HG03097 (cell line): ENCODE measurements around the gene GRID1.
"Not testable (repeated sequence)": the region's sequence is repeated elsewhere in the genome, so short reads cannot be mapped to it uniquely, and the experiment has no call there.

Experiments used
- ATAC-seq: cut with Tn5 transposase; IDR thresholded peaks from one replicate; pipeline ENCODE4 v1.9.1; 2021; ENCODE audit not compliant: unreplicated experiment, low FRiP score

GRID1 gene

DNA sequence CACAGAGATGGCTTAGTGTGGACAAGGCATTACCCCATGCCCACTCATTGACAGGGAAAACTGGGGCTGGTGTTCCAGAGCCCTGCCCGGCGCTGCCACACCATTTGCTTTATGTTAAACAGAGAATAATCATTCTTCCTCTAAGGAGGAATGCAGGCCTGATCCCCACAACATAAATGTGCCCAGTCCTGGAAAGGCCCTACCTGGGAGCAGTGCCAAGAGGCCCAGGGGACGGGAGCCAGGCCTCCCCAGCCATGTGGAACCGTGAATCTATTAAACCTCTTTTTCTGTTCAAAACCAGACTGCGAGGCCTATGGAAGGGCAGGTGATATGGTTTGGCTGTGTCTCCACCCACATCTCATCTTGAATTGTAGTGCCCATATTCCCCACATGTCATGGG is 264.1 kb downstream of the GRID1 start:
- no peak for ATAC-seq

DNA sequence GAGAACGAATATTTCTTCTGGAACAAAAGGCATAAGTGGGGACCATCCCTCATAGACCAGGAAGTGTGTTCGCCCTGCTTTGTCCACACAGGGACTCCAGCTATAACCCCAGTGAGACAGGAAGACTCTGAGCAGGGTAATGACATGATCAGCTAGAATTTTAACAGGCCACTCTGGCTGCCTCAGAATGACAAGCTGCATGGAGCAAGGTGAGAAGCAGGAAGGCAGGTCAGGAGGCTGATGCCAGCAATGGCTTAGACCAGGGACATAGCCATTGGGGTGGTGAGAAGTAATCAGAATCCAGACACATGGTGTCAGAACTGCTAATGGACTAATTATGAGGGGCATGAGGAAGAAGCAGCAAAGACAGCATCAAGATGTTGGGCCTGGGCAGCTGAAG is 264.6 kb downstream of the GRID1 start:
- no peak for ATAC-seq

DNA sequence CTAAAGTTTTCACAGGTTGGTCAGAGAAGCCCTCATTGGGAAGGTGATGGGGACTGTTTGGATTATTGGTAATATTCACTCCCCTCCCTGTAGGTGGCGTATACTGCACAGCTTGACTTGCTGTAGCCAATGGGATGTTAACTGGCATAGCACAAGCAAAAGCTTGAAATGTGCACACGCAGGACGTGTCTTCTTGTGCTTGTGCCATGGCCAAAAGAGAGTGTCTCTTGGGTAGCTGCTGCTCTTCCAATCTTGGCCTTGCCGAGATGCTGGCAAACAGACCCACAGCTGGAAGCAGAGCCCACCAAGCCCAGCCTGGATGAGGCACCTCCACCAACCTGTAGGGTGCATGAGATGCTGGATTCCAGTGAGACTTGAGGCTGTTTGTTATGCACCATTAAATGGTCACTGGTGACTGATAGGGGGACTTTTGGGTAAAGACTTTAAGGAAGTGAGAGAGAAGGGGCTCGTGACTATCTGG is 266.0 kb downstream of the GRID1 start:
- ATAC-seq, result no peak

DNA sequence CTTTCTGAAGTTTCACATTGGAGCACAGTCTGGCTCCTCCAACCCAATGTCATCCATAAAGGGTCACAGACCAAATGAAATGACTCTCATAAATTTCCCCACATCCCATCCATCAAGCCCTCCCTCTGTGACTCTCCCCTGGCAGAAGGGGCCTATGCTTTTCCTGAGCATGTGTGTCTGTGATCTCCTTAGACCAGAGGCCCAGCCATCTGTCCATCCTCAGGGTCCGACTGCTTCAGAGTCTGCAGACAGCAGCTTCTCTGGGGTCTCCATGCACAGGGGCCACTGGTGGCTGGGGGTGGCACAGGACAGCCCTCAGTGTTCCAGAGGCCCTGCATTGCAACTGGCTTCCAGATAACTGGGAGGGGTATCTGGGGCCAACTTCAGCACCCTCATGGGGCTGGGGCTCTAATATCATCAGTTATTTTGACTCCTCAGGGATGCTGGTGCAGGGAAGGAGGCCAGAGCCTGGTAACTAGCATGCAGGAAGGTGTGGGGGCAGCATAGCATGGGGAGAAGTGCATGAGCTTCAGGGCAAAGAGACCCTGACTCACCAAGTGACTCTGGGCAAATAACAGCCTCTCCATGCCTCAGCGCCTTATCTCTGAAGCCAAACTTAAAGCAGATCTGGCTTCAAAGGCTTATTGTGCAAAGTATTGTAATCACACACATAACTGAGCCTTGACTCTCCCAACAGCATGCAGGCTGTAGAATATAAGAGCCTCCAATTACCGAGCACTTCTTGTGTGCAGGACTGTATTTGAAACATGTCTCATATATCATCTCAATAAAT is 266.9 kb downstream of the GRID1 start:
- no peak for ATAC-seq

DNA sequence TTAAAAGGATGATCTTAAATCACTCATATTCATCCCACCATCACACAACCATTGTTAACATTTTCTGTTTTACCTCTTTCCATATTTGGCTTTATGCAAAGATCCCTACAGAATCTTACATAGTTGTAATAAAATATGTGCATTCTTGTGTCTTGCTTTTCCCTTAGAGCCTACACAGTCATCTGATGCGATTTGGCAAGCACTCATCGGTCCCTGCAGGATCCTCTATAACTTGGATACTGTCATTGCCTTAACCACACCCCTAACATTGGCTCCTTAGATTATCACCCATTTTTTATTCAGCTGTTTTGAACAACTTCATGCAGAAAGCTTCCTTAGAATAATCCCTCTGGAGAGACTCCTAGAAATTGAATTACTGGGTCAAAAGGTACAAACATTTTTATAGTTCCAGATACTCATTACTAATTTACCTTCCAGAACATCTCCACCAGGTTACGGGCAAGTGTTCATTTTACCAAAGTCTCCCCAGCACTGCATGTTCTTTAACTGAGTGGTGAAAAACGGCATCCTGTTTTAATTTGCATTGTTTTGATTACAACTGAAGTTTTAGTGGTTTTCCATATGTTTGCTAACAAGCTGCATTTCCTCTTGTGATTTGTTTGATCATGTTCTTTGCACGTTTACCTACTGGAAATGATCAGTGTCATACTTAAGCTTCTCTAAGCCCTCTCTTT is 268.3 kb downstream of the GRID1 start:
- ATAC-seq, result no peak

DNA sequence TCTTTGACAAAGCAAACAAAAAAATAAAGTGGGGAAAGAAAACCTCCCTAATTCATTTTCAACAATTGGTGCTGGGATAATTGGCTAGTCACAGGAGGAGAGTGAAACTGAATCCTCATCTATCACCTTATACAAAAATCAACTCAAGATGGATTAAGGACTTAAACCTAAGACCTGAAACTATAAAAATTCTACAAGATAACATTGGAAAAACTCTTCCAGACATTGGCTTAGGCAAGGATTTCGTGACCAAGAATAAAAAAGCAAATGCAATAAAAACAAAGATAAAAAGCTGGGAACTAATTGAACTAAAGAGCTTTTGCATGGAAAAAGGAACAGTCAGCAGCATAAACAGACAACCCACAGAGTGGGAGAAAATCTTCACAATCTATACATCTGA is 271.5 kb downstream of the GRID1 start:
- ATAC-seq, result not testable (repeated sequence)

DNA sequence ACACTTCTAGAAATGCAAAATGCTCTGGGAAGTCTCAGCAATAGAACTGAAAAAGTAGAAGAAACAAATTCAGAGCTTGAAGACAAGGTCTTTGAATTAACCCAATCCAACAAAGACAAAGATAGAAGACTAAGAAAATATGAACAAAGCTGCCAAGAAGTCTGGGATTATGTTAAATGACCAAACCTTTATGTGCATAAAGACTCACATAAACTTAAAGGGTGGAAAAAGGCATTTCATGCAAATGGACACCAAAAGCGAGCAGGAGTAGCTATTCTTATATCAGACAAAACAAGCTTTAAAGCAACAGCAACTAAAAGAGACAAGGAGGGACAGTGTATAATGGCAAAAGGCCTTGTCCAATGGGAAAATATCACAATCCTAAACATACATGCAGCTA is 274.3 kb downstream of the GRID1 start:
- not testable (repeated sequence) for ATAC-seq

DNA sequence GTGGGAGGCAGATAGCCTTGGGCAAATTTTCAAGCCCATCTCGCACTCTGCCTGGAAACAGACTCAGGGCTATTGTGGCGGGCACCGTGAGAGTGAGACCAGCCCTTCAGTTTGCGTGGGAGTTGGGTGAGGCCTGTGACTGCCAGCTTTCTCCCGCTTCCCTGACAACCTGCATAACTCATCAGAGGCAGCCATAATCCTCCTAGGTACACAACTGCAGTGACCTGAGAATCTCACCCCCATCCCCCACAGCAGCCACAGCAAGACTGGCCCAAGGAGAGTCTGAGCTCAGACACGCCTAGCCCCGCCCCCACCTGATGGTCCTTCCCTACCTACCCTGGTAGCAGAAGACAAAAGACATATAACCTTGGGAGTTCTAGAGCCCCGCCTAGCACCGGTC is 275.4 kb downstream of the GRID1 start:
- no peak for ATAC-seq

DNA sequence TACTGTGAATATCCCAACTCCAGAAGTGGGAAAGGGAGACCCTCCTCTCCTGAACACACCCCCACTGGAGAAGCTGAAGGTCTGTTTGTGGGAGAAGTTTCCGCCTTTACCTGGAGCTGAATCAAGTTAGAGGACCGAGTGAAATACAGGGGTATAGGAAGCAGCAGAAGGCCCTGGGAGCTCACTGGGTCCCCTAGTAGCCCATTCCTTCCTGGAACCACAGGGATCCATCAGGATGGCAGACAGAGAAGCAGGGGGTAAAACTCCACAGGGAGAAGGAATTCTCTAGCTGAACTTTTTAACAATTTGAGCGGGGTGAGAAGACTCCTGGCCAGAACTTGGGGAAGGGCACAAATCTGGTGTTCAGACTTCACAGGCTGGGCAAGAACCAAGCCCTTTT is 275.8 kb downstream of the GRID1 start:
- no peak for ATAC-seq

DNA sequence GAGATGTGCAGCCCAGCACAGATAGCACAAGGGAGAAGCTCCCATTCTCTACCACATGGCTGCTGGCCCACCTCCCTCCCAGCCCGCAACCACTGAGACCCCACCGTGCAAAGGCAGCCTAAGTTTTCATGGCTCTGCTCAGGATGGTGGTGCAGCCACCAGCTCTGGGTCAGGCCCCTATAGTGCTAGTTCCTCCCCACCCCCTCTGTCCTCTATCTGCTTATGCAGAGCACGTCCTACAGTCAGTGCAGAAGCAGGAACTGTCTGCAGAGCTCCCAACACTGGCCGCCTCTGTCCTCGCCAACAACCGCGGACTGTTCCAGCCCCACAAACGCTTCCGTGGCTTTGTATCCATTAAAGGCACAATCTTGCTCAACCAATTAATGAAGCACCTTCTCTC is 278.9 kb downstream of the GRID1 start:
- ATAC-seq, result no peak

DNA sequence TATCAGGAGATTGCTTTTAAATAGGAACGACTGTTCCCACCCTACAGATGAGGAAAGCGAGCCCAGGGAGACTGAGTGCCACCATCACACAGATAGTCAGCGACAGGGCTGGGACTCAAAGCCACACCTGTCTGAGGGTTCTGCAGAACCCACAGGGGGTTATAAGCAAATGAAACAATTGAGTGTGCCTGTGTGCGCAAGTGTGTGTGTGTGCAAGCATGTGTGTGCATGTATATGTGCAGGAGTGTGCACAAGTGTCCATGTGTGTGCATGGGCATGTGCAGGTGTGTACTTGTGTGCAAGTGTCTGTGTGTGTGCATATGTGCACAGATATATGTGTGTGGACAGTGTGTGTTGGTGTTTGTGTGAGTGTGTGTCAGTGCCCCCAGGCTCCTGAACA is 280.2 kb downstream of the GRID1 start:
- ATAC-seq, result no peak

DNA sequence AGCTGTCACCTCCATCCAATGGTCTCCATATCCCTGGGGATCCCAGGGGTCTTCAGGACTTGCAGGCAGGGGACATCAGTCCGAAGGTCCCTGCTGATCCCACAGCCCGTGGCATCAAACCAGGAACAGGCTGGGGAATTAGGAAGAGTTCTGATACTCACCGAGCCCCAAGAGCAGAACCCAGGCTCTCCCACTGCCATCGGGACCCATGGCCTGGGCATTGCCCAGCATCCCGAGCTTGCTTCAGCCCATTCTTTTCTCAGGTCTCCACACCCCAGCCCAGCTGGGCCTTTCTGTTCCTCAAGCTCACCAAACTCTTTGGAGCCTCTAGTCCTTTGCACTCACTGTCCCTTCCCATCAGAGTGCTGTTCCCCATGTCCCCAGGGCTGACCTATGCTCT is 280.9 kb downstream of the GRID1 start:
- no peak for ATAC-seq

DNA sequence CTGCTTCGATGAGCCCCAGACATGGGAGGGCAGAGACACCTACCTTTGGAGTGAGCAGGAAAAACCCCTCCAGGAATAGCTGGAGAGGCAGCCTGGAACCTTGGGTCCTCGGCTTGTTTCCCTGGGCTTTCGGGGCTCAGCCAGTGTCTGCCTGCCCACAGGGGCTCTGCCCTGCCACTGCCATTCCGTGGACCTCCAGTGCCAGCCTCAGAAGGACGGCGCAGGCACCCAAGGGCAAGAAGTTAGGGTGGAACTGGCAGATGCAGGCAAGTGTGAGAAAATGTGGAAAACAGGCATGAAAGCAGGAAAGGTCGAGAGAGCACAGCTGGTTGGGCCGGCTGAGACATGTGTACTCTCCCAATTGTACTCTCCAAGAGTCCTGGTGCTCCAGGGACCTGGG is 281.5 kb downstream of the GRID1 start:
- ATAC-seq, result no peak

DNA sequence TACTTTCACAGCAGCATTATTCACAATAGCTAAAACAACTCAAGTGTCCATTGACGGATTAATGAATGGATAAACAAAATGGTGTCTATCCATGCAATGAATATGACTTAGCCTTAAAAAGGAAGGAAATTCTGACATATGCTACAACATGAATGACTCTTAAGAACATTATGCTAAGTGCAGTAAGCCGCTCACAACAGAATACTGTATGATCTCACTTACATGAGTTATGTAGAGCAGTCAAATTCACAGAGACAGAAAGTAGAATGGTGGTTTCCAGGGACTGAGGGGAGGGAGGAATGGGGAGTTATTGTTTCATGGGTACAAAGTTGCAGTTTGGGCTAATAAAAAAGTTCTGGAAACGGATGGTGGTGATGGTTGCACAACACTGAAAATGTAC is 282.0 kb downstream of the GRID1 start:
- ATAC-seq, result no peak

DNA sequence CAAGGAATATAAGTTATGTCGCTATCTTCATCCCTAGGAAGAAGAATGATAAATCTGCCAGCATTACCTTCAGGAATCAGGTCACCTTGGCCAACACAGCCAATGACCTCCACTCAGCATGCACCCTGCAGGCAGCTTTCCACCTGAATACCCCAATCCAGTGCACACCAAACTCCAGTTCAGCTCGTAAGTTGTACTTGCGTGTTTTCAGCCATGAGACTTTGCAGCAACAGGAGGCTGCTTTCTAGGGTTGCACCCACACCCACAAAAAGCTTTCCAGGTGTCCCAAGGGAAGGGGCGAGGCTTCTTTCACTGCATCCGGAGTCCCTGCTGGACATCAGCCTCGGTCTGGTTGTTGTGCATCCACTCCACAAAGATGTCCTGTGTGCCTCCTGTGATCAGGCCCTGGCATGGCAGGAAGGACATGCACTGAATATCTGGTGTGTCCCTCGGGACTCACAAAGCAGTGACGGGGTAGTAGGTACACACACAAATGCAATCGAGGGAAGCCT is 282.9 kb downstream of the GRID1 start:
- no peak for ATAC-seq

DNA sequence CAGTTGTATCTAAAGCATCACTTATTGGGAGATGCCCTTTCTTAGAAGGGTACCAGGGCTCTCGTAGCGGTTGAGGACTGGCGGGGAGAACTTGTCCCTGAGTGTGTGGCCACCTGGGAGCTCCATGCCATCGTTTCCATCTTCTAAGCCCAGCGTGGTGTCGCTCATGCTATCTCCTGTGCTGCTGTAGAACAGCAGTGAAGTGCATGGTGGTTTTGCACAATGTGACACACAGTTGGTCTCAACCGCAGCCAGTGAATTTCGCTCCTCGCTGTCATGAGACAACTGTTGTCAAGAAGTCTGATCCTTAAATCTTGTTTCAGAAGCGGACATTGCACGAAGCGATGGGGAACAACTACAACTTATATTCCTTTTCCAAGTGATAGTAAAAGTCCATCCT is 283.4 kb downstream of the GRID1 start:
- ATAC-seq, result no peak

DNA sequence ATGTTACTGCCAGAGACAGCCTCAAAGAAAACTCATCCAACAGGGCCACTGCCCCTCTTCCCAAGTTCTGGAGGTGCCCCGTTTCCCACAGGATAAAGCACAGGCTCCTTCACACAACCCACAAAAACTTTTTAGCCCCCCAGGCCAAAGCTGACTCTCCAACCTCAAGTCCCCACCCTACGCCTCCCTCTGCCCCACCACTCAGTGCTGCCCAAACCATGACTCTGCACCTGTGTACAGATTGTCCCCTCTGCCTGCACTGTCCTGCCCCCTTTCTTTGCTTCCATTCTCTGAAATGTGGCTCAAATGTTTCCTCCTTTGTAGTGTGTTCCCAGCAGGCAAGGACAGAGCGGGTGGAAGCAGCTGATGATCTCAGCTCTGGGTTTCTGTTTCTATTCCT is 284.0 kb downstream of the GRID1 start:
- ATAC-seq, result no peak

DNA sequence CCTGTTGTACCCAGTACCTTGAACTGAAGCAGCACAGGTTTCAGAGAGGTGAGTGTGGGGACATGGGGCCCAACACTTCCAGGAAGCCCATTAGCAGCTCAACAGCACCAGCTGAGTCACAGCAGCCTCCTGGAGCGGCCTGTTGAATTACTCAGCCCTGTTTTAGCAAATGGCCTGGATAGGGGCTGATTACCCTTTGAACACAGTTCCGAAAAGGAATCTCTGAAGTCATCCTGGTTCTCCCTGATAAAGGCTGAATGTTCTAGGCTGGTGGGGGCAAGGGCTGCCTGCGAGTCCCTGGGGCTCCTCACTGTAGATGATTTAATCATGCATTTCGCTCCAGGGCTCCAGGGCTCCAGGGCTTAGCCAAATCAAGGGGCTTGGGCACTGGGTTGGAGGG is 287.5 kb downstream of the GRID1 start:
- no peak for ATAC-seq

DNA sequence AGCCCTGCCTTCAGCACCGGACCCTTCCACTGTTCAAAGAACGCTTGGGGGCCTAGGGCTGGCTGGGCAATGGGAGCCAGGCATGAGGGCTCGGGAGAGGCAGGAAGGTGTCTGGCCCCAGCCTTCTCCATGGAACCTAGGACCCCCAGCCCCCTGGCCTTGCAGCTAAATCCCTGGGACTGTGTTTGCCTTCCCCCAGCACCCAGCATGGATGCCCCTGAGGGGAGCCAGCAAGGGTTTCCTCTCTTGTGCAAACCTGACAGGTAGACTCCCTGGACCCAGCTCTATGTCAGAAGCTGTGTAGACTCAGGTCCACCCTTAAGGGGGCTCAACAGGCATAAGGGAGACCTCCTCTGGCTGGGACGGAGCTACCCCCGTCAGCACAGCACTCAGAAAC is 288.0 kb downstream of the GRID1 start:
- ATAC-seq, result no peak

DNA sequence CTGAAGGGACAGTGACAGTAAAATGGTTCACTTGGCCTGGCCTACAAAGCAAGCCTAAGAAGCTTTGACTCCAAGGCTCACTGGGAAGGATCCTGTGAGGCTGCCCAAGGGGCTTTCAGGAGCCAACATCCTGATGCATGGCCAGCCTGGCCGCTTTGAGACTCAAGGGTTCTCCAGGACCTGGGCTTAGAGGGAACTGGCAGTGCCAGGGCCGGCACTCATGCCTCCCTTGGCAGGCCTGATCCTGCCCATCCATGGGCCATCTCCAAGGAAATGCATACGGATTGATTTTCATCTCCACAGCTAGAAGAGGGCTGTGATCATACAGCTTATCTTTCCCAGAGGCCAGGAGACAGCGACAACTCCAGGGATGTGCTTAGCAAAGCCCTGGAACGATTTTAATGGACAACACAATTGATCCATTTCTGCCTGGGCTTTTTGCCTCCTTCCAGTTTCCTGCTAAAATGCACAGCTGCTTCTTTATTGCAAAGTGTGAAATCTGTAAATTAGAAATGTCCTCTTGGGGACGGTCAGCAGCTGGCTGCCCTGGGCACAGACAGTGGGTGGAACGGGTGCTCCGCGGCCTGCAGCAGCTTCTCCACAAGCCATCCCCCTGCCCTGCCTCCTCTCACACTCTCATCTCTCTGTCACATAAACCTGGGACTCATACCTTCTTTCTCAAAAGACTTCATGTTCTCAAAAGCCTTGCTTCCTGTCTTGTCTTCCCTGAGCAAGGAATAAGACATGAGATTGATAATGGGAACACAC is 288.5 kb downstream of the GRID1 start:
- ATAC-seq, result no peak

DNA sequence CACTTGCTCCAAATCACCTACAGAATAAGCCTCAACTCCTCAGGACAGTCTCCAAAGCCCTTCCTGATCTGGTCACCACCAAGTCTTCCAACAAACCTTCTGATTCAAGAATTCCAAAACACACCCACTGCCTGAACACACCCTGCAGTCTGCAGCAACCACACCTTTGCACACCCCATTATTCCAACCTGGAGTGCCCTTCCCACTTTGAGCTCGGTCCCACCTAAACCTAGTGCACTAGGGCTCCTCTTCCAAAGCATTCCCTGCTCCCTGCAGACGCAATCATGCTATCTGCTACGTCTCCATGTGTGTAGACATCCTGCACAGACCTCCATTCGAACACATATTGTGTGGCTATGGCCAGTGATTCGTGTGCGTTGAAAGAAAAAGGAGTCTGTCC is 289.3 kb downstream of the GRID1 start:
- ATAC-seq, result no peak
